ENCODE data around the gene CHRM1. TPM values are rescaled to one million over a fixed set of nuclear protein-coding genes. Genes with fewer than 3 reads are reported as not detected.

The CHRM1 gene
- total RNA-seq, 2 experiments from 2014 or later, result not detected

DNA sequence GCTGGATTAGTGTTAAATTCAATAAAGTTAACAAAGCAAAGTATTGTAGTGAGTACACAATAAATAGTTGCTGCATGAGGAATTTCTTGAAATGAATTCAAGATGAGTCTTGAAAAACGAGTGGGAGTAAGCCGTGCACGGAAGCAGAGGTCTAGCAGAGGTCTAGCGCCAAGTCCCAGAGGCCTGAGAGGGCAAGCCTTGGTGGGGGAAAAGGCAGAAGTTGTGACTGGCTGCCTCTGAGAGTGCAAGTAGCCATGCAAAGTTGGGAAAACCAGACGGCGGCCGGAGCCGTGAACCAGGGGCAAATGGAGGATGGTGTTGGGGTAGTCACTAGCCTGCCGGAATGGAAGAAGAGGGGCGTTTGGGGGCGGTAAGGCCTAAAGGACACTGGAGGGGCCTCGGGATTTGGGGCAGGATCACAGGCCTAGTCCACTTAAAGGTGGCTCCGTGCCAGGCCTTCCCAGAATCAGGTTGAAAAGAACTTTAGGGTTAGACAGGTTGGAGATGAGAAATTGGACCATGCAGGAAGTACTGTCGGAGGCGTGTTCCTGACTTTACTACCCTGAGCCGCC is 40.8 kb downstream of the CHRM1 start:
- H3K9me2 ChIP-seq (ENCODE audit: insufficient read depth, low read length), result no peaks in the 10 kb centered on the region
- peak; percentile 28 for DNase-seq (ENCODE audit: low spot score)
- H3K4me1 ChIP-seq (ENCODE audit: insufficient read depth, low read length, poor library complexity, severe bottlenecking), result peaks cover 28% of the 10 kb centered on the region
- intact Hi-C loops (cut with micrococcal nuclease; ENCODE audit: unreplicated experiment), result loop anchor here (2.0 to 5.0 kb wide), 2 partner anchors 40 to 308 kb away; partner anchors contain the start of gene EEF1G
- peaks cover 94% of the 10 kb centered on the region for H3K36me3 ChIP-seq (ENCODE audit: insufficient read depth, low read length)
- H3K27ac ChIP-seq (ENCODE audit: low read depth, low read length, poor library complexity, severe bottlenecking), result peak overlapping the region; percentile 74
- no peak overlapping the region for H2AFZ ChIP-seq (ENCODE audit: low read length)
- no TSS peak for BruUV-seq (replicated peaks)
- H3K79me2 ChIP-seq (ENCODE audit: insufficient read depth, low read depth, low read length), result peaks cover 70% of the 10 kb centered on the region
- CTCF ChIA-PET (ENCODE audit: unreplicated experiment), result no interaction called here
- H3K9me3 ChIP-seq (ENCODE audit: low read length), result no peaks in the 10 kb centered on the region
- POLR2A ChIA-PET, result interaction anchor here (1.7 to 4.8 kb wide), 2 partner anchors 25 to 126 kb away, joined by 13 to 42 read pairs; partner anchors contain the start of gene ZBTB3
- peak overlapping the region; percentile 95 for H3K4me2 ChIP-seq (ENCODE audit: low read length)
- peak overlapping the region; percentile 73 for H3K4me3 ChIP-seq (ENCODE audit: low read depth, low read length, poor library complexity, severe bottlenecking)
- TF ChIP-seq, protein P1, sequence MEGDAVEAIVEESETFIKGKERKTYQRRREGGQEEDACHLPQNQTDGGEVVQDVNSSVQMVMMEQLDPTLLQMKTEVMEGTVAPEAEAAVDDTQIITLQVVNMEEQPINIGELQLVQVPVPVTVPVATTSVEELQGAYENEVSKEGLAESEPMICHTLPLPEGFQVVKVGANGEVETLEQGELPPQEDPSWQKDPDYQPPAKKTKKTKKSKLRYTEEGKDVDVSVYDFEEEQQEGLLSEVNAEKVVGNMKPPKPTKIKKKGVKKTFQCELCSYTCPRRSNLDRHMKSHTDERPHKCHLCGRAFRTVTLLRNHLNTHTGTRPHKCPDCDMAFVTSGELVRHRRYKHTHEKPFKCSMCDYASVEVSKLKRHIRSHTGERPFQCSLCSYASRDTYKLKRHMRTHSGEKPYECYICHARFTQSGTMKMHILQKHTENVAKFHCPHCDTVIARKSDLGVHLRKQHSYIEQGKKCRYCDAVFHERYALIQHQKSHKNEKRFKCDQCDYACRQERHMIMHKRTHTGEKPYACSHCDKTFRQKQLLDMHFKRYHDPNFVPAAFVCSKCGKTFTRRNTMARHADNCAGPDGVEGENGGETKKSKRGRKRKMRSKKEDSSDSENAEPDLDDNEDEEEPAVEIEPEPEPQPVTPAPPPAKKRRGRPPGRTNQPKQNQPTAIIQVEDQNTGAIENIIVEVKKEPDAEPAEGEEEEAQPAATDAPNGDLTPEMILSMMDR (conservative IDR thresholded peaks at IDR 0.05; ENCODE audit: low read length), result no peak
- no peak for TF ChIP-seq EZH2phosphoT487 (IDR thresholded peaks at IDR 0.05; ENCODE audit: borderline replicate concordance, low read depth, low read length)
- H4K20me1 ChIP-seq (ENCODE audit: insufficient read depth, low read length), result peaks cover 11% of the 10 kb centered on the region; the same call in 1 of the 2 replicates

DNA sequence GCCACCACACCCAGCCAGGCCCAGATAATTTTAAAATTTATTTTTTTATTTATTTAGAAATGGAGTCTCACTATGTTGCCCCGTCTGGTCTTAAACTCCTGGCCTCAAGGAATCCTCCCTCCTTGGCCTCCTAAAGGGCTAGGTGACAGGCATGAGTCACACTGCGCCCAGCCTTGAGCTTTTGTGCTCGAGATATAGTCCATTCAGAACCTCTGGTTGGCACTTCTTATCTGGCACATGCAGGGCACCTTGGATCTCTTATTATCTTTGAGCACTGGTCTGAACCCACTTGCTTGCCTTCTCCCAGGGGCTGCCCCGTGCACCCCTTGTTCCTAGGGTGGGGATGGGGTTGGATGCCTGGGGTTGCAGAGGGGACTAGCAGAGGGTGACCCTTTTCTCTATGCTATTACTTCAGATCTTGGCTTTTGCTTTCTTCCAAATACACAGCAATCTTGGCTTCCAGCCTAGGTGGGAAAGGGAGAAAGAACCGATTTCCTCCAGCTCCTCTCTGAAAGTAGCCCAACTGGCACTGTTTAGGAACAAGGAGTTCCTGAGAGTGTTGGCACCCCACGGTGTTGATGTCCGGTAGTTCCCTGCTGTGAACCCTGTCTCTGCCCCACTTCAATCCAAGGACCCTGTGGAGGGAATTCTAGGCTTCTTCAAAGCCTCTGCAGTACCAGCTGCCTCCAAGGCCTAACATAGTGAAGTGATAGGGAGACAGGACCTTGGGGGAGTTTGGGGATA is 41.8 kb downstream of the CHRM1 start:
- intact Hi-C loops (cut with micrococcal nuclease; ENCODE audit: unreplicated experiment), result no loop called here
- Histone ChIP-seq H3K9me3 (ENCODE audit: low read length) (no peaks in the 10 kb centered on the region), H4K20me1 (ENCODE audit: insufficient read depth, low read length) (peaks cover 11% of the 10 kb centered on the region; the same call in 1 of the 2 replicates), H3K79me2 (ENCODE audit: insufficient read depth, low read depth, low read length) (peaks cover 74% of the 10 kb centered on the region), H2AFZ (ENCODE audit: low read length) (no peak overlapping the region), H3K9me2 (ENCODE audit: insufficient read depth, low read length) (no peaks in the 10 kb centered on the region), H3K4me1 (ENCODE audit: insufficient read depth, low read length, poor library complexity, severe bottlenecking) (peaks cover 28% of the 10 kb centered on the region), H3K36me3 (ENCODE audit: insufficient read depth, low read length) (peaks cover 94% of the 10 kb centered on the region), H3K4me2 (ENCODE audit: low read length) (peak overlapping the region; percentile 95), H3K27ac (ENCODE audit: low read depth, low read length, poor library complexity, severe bottlenecking) (peak overlapping the region; percentile 74), H3K4me3 (ENCODE audit: low read depth, low read length, poor library complexity, severe bottlenecking) (peak overlapping the region; percentile 73)
- ChIA-PET POLR2A (interaction anchor here (1.0 kb wide), 1 partner anchor 14 kb away, joined by 4 read pairs; no protein-coding TSS in a partner anchor), CTCF (ENCODE audit: unreplicated experiment) (no interaction called here)
- no peak for DNase-seq (ENCODE audit: low spot score)
- no peak for TF ChIP-seq EZH2phosphoT487 (IDR thresholded peaks at IDR 0.05; ENCODE audit: borderline replicate concordance, low read depth, low read length)
- TF ChIP-seq, protein P1 (conservative IDR thresholded peaks at IDR 0.05; ENCODE audit: low read length), result no peak
- no TSS peak for BruUV-seq (replicated peaks)
